ENCODE results near the gene RHAG.

Gene RHAG

GRCh38 chr6:49570474-49571079 is 66.1 kb downstream of the RHAG start:
- H3K4me3 ChIP-seq (ENCODE audit: control insufficient read depth, low read depth, low read length) = no peak overlapping the region
- peak; percentile 12 for TF ChIP-seq CTCF (IDR thresholded peaks at IDR 0.05; ENCODE audit: control insufficient read depth, insufficient read depth, low read depth, low read length, missing control alignments)
- no peak for DNase-seq (ENCODE audit: low read depth)

- no peak overlapping the region for H3K4me3 ChIP-seq (ENCODE audit: control insufficient read depth, low read depth, low read length)
- no peak for TF ChIP-seq CTCF (IDR thresholded peaks at IDR 0.05; ENCODE audit: control insufficient read depth, insufficient read depth, low read depth, low read length, missing control alignments)
- DNase-seq (ENCODE audit: low read depth) = no peak
Measured at GRCh38 chr6:49565855-49566254, 70.8 kb downstream of the RHAG start.

GRCh38 chr6:49565261-49565660 is 71.4 kb downstream of the RHAG start:
- H3K4me3 ChIP-seq (ENCODE audit: control insufficient read depth, low read depth, low read length) = no peak overlapping the region
- no peak for DNase-seq (ENCODE audit: low read depth)
- TF ChIP-seq CTCF (IDR thresholded peaks at IDR 0.05; ENCODE audit: control insufficient read depth, insufficient read depth, low read depth, low read length, missing control alignments) = no peak

- DNase-seq (ENCODE audit: low read depth) = no peak
Measured at GRCh38 chr6:49564552-49564951, 72.1 kb downstream of the RHAG start.

GRCh38 chr6:49563006-49563886 is 73.4 kb downstream of the RHAG start:
- H3K4me3 ChIP-seq (ENCODE audit: control insufficient read depth, low read depth, low read length) = no peak overlapping the region
- no peak for DNase-seq (ENCODE audit: low read depth)
- TF ChIP-seq CTCF (IDR thresholded peaks at IDR 0.05; ENCODE audit: control insufficient read depth, insufficient read depth, low read depth, low read length, missing control alignments) = no peak

More at GRCh38 chr6:49564552-49564951, 72.1 kb downstream of the RHAG start:
- no peak for TF ChIP-seq CTCF (IDR thresholded peaks at IDR 0.05; ENCODE audit: control insufficient read depth, insufficient read depth, low read depth, low read length, missing control alignments)
- no peak overlapping the region for H3K4me3 ChIP-seq (ENCODE audit: control insufficient read depth, low read depth, low read length)

GRCh38 chr6:49558238-49558637 is 78.4 kb downstream of the RHAG start:
- DNase-seq (ENCODE audit: low read depth) = no peak
- no peak for TF ChIP-seq CTCF (IDR thresholded peaks at IDR 0.05; ENCODE audit: control insufficient read depth, insufficient read depth, low read depth, low read length, missing control alignments)
- no peak overlapping the region for H3K4me3 ChIP-seq (ENCODE audit: control insufficient read depth, low read depth, low read length)
